Lower lobe of right lung (tissue), 2 donors: ENCODE results near the gene ESPNL. TPM values are rescaled to one million over a fixed set of nuclear protein-coding genes. Genes with fewer than 3 reads are reported as not detected.

Experiments
- ATAC-seq, 2 donors: fragments of 200-7000 bp; cut with Tn5 transposase; one replicate each; pipeline ENCODE4 v1.9.1; 2020 to 2022; ENCODE audit warnings: mild to moderate bottlenecking in 2 of 2, moderate library complexity in 2 of 2
- DNase-seq: peaks from one replicate; pipeline ENCODE4 v3.0.0-alpha.2; 2020
- H3K27ac ChIP-seq: fragments of 200-600 bp; one replicate; pipeline ENCODE4 v1.8.0; 2022
- H3K27me3 ChIP-seq: fragments of 200-600 bp; one replicate; pipeline ENCODE4 v1.8.0; 2022; ENCODE audit warnings: low read depth
- H3K36me3 ChIP-seq: fragments of 200-600 bp; one replicate; pipeline ENCODE4 v1.8.0; 2022; ENCODE audit warnings: mild to moderate bottlenecking
- H3K4me1 ChIP-seq: fragments of 200-600 bp; one replicate; pipeline ENCODE4 v1.8.0; 2022
- H3K4me3 ChIP-seq: fragments of 200-600 bp; one replicate; pipeline ENCODE4 v1.8.0; 2022; ENCODE audit warnings: mild to moderate bottlenecking
- H3K9me3 ChIP-seq: fragments of 200-600 bp; one replicate; pipeline ENCODE4 v1.8.0; 2022
- intact Hi-C: fragments of 100-400 bp; cut with DNase I; formaldehyde crosslinking; loops from one replicate; pipeline ENCODE4 v1.11.0; 2022
- total RNA-seq: library from RNA; stranded (reverse); fragmentation: NEBNext Ultra II Directional; extraction: Animal tissue kit (Norgen Biotek cat#: 25700); gene quantifications from one replicate; pipeline ENCODE4 v1.2.1, GENCODE V29; 2021
- TF ChIP-seq, protein P1 (sequence below): fragments of 200-600 bp; IDR thresholded peaks from one replicate; pipeline ENCODE4 v1.8.0; 2022; ENCODE audit warnings: antibody characterized with exemption, mild to moderate bottlenecking
- donor health status: DM: no; HTN: yes; CAD: no; lungs with severe emphysema.

The ESPNL gene
- total RNA-seq, 1 donor from 2014 or later, result 0.09 TPM

DNA sequence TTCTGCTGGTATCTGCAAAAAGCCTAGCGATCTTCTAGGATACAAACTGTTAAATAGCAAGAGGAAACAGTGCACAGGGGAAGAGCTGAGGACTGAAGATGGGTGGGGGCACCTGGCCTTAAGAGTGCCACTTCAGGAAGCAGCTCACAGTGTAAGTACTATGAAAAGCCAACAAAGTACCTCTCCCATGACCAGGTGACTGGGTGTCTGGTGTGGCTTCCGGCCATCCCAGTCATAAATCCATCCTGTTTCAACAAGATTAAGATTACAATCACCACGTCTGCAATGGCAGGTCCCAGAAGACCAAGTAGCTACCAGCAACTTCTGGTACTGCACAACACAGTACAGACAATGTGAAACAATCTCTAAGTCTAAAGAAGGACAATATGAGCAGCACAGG is 74.6 kb downstream of the ESPNL start:
- no peak overlapping the region for H3K27ac ChIP-seq
- no peak overlapping the region for H3K4me3 ChIP-seq
- TF ChIP-seq, protein P1, sequence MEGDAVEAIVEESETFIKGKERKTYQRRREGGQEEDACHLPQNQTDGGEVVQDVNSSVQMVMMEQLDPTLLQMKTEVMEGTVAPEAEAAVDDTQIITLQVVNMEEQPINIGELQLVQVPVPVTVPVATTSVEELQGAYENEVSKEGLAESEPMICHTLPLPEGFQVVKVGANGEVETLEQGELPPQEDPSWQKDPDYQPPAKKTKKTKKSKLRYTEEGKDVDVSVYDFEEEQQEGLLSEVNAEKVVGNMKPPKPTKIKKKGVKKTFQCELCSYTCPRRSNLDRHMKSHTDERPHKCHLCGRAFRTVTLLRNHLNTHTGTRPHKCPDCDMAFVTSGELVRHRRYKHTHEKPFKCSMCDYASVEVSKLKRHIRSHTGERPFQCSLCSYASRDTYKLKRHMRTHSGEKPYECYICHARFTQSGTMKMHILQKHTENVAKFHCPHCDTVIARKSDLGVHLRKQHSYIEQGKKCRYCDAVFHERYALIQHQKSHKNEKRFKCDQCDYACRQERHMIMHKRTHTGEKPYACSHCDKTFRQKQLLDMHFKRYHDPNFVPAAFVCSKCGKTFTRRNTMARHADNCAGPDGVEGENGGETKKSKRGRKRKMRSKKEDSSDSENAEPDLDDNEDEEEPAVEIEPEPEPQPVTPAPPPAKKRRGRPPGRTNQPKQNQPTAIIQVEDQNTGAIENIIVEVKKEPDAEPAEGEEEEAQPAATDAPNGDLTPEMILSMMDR, result no peak
- peaks cover 12% of the 10 kb centered on the region for H3K4me1 ChIP-seq
- intact Hi-C loops, result no loop called here
- no peak for DNase-seq
- no peaks in the 10 kb centered on the region for H3K9me3 ChIP-seq
- no peaks in the 10 kb centered on the region for H3K27me3 ChIP-seq
- peaks cover 94% of the 10 kb centered on the region for H3K36me3 ChIP-seq
- ATAC-seq, result peak in 1 of 2 donors; percentile 38

DNA sequence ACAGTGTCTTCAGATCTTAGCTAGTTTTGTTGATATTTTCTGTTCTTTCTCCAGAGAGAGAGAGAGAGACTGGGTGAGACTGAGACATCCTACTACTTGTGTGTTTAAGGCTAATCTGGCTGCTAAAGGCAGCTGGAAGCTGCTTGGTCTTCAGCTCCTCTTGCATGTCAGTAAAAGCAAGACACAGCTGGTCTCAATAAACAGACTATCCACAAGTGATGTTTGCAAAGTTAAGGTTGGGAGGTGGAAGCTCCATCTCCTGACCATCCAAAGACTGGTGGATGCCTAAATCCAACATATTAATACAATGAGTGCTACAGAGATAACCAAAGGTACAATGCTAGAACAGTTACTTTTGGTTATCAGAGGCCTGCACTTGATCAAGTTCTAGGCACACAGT is 76.5 kb downstream of the ESPNL start:
- intact Hi-C loops, result no loop called here
- DNase-seq (no peak), ATAC-seq (no peak)
- Histone ChIP-seq H3K36me3 (peaks cover 96% of the 10 kb centered on the region), H3K27ac (no peak overlapping the region), H3K9me3 (no peaks in the 10 kb centered on the region), H3K4me3 (no peak overlapping the region), H3K27me3 (no peaks in the 10 kb centered on the region), H3K4me1 (no peaks in the 10 kb centered on the region)
- TF ChIP-seq, protein P1, result no peak

DNA sequence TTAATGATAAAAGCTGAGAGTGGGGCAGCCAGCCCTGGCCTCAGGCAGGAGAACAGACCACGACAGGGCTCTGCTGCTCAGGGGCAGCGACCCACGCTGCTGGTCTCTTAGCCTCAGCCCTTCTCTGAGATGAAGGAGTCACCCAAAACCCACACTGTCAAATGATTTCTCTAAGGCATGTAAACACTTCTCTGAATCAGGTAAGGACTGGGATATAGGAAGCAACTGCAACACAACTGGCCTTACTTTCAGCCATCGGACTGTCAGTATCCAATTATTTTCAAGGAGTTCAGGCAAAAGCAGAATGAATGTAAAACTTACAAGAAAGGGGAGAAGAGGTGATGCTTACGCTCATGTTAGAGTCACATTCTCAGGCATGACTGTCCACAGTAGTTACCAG is 80.4 kb downstream of the ESPNL start:
- DNase-seq, result no peak
- H3K36me3 ChIP-seq, result peaks cover 97% of the 10 kb centered on the region
- no peak for ATAC-seq
- intact Hi-C loops, result no loop called here
- H3K4me3 ChIP-seq, result no peak overlapping the region
- TF ChIP-seq, protein P1, result no peak
- no peaks in the 10 kb centered on the region for H3K27me3 ChIP-seq
- H3K4me1 ChIP-seq, result no peaks in the 10 kb centered on the region
- no peak overlapping the region for H3K27ac ChIP-seq
- H3K9me3 ChIP-seq, result no peaks in the 10 kb centered on the region

DNA sequence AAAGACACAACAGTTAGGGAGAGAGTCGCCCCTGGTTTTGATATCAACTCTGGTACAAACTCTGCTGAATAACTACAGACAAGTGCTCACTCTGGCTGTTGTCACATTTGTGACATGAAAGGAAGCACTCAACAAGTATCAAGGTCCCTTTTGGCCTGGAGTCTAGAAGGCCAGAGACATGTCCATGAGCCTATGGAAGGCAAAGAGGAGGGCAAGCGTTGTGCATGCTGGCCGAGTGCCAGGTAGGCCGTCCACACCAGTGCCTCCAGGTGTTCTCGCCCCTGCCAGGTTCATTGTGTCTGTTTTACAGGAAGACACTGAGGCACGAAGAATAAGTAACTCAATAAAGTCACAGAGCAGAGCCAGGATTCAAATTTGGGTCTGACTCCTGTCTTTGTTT is 82.2 kb downstream of the ESPNL start:
- Histone ChIP-seq H3K9me3 (no peaks in the 10 kb centered on the region), H3K4me3 (no peak overlapping the region), H3K27ac (no peak overlapping the region), H3K4me1 (no peaks in the 10 kb centered on the region), H3K27me3 (no peaks in the 10 kb centered on the region), H3K36me3 (peaks cover 100% of the 10 kb centered on the region)
- no peak for ATAC-seq
- TF ChIP-seq, protein P1, result no peak
- intact Hi-C loops, result no loop called here
- no peak for DNase-seq

Other genes starting within 250 kb of the ESPNL start
- gene RAMP1, start 240.7 kb upstream of the ESPNL start, total RNA-seq, result 5.1 TPM
- gene UBE2F, start 133.3 kb upstream of the ESPNL start, total RNA-seq, result 59.5 TPM
- gene SCLY, start 39.3 kb upstream of the ESPNL start, total RNA-seq, result 12.4 TPM
- 0.71 TPM for gene KLHL30, start 38.3 kb downstream of the ESPNL start, total RNA-seq
- not detected for gene ERFE, start 58.6 kb downstream of the ESPNL start, total RNA-seq
- gene ILKAP, start 103.4 kb downstream of the ESPNL start, total RNA-seq, result 43.4 TPM
- gene HES6, start 139.7 kb downstream of the ESPNL start, total RNA-seq, result 6.1 TPM
- gene PER2, start 188.3 kb downstream of the ESPNL start, total RNA-seq, result 24.9 TPM
- gene TRAF3IP1, start 220.2 kb downstream of the ESPNL start, total RNA-seq, result 21.7 TPM